GM12878 (cell line): Measurements from ENCODE around the gene XPNPEP2. TPM values are rescaled to one million over a fixed set of nuclear protein-coding genes. Genes with fewer than 3 reads are reported as not detected.

Experiments used
- ATAC-seq: fragments of 200-7000 bp; cut with Tn5 transposase; 3 replicates; pipeline ENCODE4 v1.9.1; 2020; ENCODE audit warnings: mild to moderate bottlenecking, moderate library complexity
- BruUV-seq: library from RNA; stranded (reverse); fragments of 400-500 nt; replicated peaks from 2 replicates; lab custom pipeline; 2021; lab: Mats Ljungman, UMichigan
- CTCF ChIA-PET: fragments of 300-600 bp; sonication (Branson Sonifier 250); formaldehyde crosslinking; extraction: SDS; loops from one replicate; lab custom pipeline; 2021; ENCODE audit warnings: inconsistent platforms; lab: Yijun Ruan, JAX
- POLR2A ChIA-PET: fragments of 350-600 bp; formaldehyde crosslinking; extraction: SDS; loops from one replicate; lab custom pipeline; 2021; ENCODE audit warnings: inconsistent platforms; lab: Charles Lee
- RAD21 ChIA-PET: fragments of 300-600 bp; sonication (Branson Sonifier 250); formaldehyde crosslinking; loops from one replicate; lab custom pipeline; 2023; ENCODE audit warnings: antibody characterized with exemption; ENCODE audit not compliant: unreplicated experiment; lab: Charles Lee
- SMC1A ChIA-PET: fragments of 300-600 bp; sonication (Branson Sonifier 250); formaldehyde crosslinking; loops from one replicate; lab custom pipeline; 2023; ENCODE audit not compliant: unreplicated experiment, uncharacterized antibody; lab: Charles Lee
- DNase-seq: peaks from one replicate; pipeline ENCODE4 v3.0.0-alpha.2; 2011; ENCODE audit warnings: low read depth, low spot score
- FAIRE-seq: peaks from 3 replicates; lab custom pipeline; 2011; peaks lifted over from hg19 to GRCh38; lab: Jason Lieb, UNC
- H2AFZ ChIP-seq: 2 replicates; pipeline ENCODE4 v1.6.0; 2011; ENCODE audit warnings: low read depth, low read length, control low read depth; ENCODE audit not compliant: control insufficient read depth
- H3K27ac ChIP-seq: 2 replicates; pipeline ENCODE4 v1.5.1; 2011; ENCODE audit warnings: control low read depth; ENCODE audit not compliant: control insufficient read depth, insufficient read depth
- H3K27me3 ChIP-seq, 2 experiments: replicated peaks in 1 of 2; 2 replicates each; pipeline versions ENCODE4 v1.6.0 to v1.6.1; 2011; ENCODE audit warnings: low read length in 1 of 2; ENCODE audit not compliant: control insufficient read depth in 2 of 2, insufficient read depth in 2 of 2
- H3K36me3 ChIP-seq, 2 experiments: 2 replicates each; pipeline ENCODE4 v1.5.1; 2011; ENCODE audit warnings: low read length in 1 of 2; ENCODE audit not compliant: control insufficient read depth in 2 of 2, insufficient read depth in 2 of 2
- H3K4me1 ChIP-seq: 2 replicates; pipeline ENCODE4 v1.6.1; 2011; ENCODE audit warnings: mild to moderate bottlenecking, low read length, moderate library complexity, mixed read lengths; ENCODE audit not compliant: control insufficient read depth, insufficient read depth
- H3K4me2 ChIP-seq: 2 replicates; pipeline ENCODE4 v1.6.0; 2011; ENCODE audit warnings: control low read depth; ENCODE audit not compliant: control insufficient read depth, insufficient read depth
- H3K4me3 ChIP-seq: fragments of 200-600 bp; sonication (generic); 2 replicates; pipeline ENCODE4 v1.5.1; 2016
- H3K79me2 ChIP-seq: 2 replicates; pipeline ENCODE4 v1.6.0; 2011; ENCODE audit warnings: low read length; ENCODE audit not compliant: control insufficient read depth, insufficient read depth
- H3K9ac ChIP-seq: 2 replicates; pipeline ENCODE4 v1.8.0; 2011; ENCODE audit warnings: low read length, control low read depth, mixed read lengths; ENCODE audit not compliant: control insufficient read depth, insufficient read depth
- H3K9me3 ChIP-seq: replicated peaks from 3 replicates; pipeline ENCODE4 v1.5.1; 2011; ENCODE audit warnings: mild to moderate bottlenecking, low read length; ENCODE audit not compliant: control insufficient read depth, insufficient read depth
- H4K20me1 ChIP-seq: 2 replicates; pipeline ENCODE4 v1.6.0; 2011; ENCODE audit not compliant: control insufficient read depth, insufficient read depth
- CHD4 ChIP-seq: fragments of 200-600 bp; sonication (generic); IDR thresholded peaks from 2 replicates; pipeline ENCODE4 v1.6.1; 2016; ENCODE audit warnings: mild to moderate bottlenecking
- E2F8 ChIP-seq: fragments of 450-650 bp; IDR thresholded peaks from 2 replicates; pipeline ENCODE4 v1.6.1; 2018; ENCODE audit warnings: mild to moderate bottlenecking, low read depth, moderate library complexity; ENCODE audit not compliant: partially characterized antibody
- E4F1 ChIP-seq: fragments of 450-650 bp; IDR thresholded peaks from 2 replicates; pipeline ENCODE4 v1.6.1; 2018; ENCODE audit warnings: borderline replicate concordance, mild to moderate bottlenecking; ENCODE audit not compliant: partially characterized antibody
- FOXK2 ChIP-seq: fragments of 450-650 bp; IDR thresholded peaks from 2 replicates; pipeline ENCODE4 v1.6.1; 2017; ENCODE audit warnings: mild to moderate bottlenecking, moderate library complexity
- JUND ChIP-seq: IDR thresholded peaks from 2 replicates; pipeline ENCODE4 v1.6.1; 2012; ENCODE audit warnings: low read depth, mild to moderate bottlenecking, low read length, improper control_type of control experiment, moderate library complexity
- KDM1A ChIP-seq: fragments of 200-600 bp; sonication (generic); IDR thresholded peaks from 2 replicates; pipeline ENCODE4 v1.6.1; 2016; ENCODE audit warnings: borderline replicate concordance
- PBX3 ChIP-seq: IDR thresholded peaks from 2 replicates; pipeline ENCODE4 v1.6.1; 2011; ENCODE audit warnings: mild to moderate bottlenecking, low read depth, low read length, moderate library complexity; ENCODE audit not compliant: insufficient replicate concordance
- RFX5 ChIP-seq: IDR thresholded peaks from 2 replicates; pipeline ENCODE4 v1.6.1; 2011; ENCODE audit warnings: low read depth, low read length, improper control_type of control experiment
- SKIL ChIP-seq: fragments of 450-650 bp; IDR thresholded peaks from 2 replicates; pipeline ENCODE4 v1.6.1; 2017; ENCODE audit warnings: mild to moderate bottlenecking, low read depth, inconsistent platforms; ENCODE audit not compliant: poor library complexity, severe bottlenecking
- TAF1 ChIP-seq: IDR thresholded peaks from 2 replicates; pipeline ENCODE4 v1.6.1; 2011; ENCODE audit warnings: mild to moderate bottlenecking, low read depth, low read length, borderline replicate concordance
- YY1 ChIP-seq: IDR thresholded peaks from 2 replicates; pipeline ENCODE4 v1.6.1; 2011; ENCODE audit warnings: low read depth, mild to moderate bottlenecking, low read length
- ZBTB11 ChIP-seq: fragments of 450-650 bp; formaldehyde crosslinking; IDR thresholded peaks from 2 replicates; pipeline ENCODE4 v1.5.0; 2022; ENCODE audit warnings: mild to moderate bottlenecking, missing genetic modification characterization
- WGBS: methylation state at CpG from one replicate; pipeline ENCODE4 v1.1.6; 2016; ENCODE audit warnings: low lambda C conversion rate; ENCODE audit not compliant: insufficient replicate concordance, insufficient coverage; ENCODE audit errors: missing lambda C conversion rate; 5-methylcytosine and 5-hydroxymethylcytosine counted together
- in situ Hi-C: fragments of 300-500 bp; cut with MboI; formaldehyde crosslinking; loops from 9 replicates; pipeline ENCODE4 v1.14.3; 2018; ENCODE audit warnings: mixed read lengths
- intact Hi-C: fragments of 100-400 bp; cut with micrococcal nuclease; formaldehyde crosslinking; loops from one replicate; pipeline ENCODE4 v1.14.2; 2022; ENCODE audit not compliant: unreplicated experiment
- polyA plus RNA-seq, 11 experiments: library from polyadenylated mRNA; depleted of rRNA in 4 of 11; unstranded in 6 of 11; stranded (reverse) in 5 of 11; fragments of >200 nt; fragmentation: Nextera tagmentation in 4 of 11; fragmentation: Illumina TruSeq in 1 of 11; extraction: Ambion mirVana in 4 of 11; extraction: Trizol in 1 of 11; gene quantifications; 1 replicate in 1 of 11; 2 replicates in 10 of 11; pipeline versions ENCODE4 v1.2.1 to v1.2.3, GENCODE V29; 2011 to 2016; ENCODE audit warnings: inconsistent platforms in 2 of 11, missing spikeins in 2 of 11, low read depth in 1 of 11
- total RNA-seq, 4 experiments: library from RNA; depleted of rRNA in 3 of 4; stranded (reverse); fragments of >200 nt in 3 of 4; fragmentation: Illumina TruSeq in 1 of 4; extraction: Trizol in 1 of 4; gene quantifications; 2 replicates each; pipeline versions ENCODE4 v1.2.1 to v1.2.3, GENCODE V29; 2013 to 2021

XPNPEP2 gene
- total and polyA plus RNA-seq, 10 of the 15 experiments (the other 5 are each of a cell fraction or from before 2014, with no cell fraction given) = 0.04 to 0.37 (median 0.15) TPM

- DNase-seq (no peak), ATAC-seq (no peak), FAIRE-seq (no peak)
- no peak overlapping the region for H3K4me2 ChIP-seq
- ChIA-PET RAD21 (no interaction called here), CTCF (no interaction called here), POLR2A (no interaction called here), SMC1A (no interaction called here)
- no peak for TF ChIP-seq E4F1
- TF ChIP-seq TAF1 = no peak
- TF ChIP-seq JUND = no peak
- TF ChIP-seq E2F8 = no peak
- TF ChIP-seq CHD4 = no peak
- no peak for TF ChIP-seq KDM1A
- no peak for TF ChIP-seq FOXK2
- TF ChIP-seq PBX3 = no peak
- TF ChIP-seq ZBTB11 (CRISPR knock-in tag) = no peak
- no peak for TF ChIP-seq YY1
- TF ChIP-seq SKIL = no peak
- no peak for TF ChIP-seq RFX5
- no peak overlapping the region for H2AFZ ChIP-seq
- intact Hi-C loops = no loop called here
- H4K20me1 ChIP-seq = no peaks in the 10 kb centered on the region
- no peaks in the 10 kb centered on the region for H3K36me3 ChIP-seq
- in situ Hi-C loops = no loop called here
- H3K9me3 ChIP-seq = no peaks in the 10 kb centered on the region
- 88% methylated on average over 2 of the region's 2 CpGs for WGBS
- no peaks in the 10 kb centered on the region for H3K4me1 ChIP-seq
- H3K4me3 ChIP-seq = no peak overlapping the region
- no TSS peak for BruUV-seq
- H3K79me2 ChIP-seq = no peaks in the 10 kb centered on the region
- no peak overlapping the region for H3K27ac ChIP-seq
- H3K9ac ChIP-seq = no peak overlapping the region
- no peaks in the 10 kb centered on the region; a peak in 1 of 4 replicates for H3K27me3 ChIP-seq
Measured at GRCh38 chrX:129749069-129749468, 10.3 kb downstream of the XPNPEP2 start.
